ENCODE results near the gene TRIM8.
"Not testable (repeated sequence)": the region's sequence is repeated elsewhere in the genome, so short reads cannot be mapped to it uniquely, and the experiment has no call there.

DNA sequence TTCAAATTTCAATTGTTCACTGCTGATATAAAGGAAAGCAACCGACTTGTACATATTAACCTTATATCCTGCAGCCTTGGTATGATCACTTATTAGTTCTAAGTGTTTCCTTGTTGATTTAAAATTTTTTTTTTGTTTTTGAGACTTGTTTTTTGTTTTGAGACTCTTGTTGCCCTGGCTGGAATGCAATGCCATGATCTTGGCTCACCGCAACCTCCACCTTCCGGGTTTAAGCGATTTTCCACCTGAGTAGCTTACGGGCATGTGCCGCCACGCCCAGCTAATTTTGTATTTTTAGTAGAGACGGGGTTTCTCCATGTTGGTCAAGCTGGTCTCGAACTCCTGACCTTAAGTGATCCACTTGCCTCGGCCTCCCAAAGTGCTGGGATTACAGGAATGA, 51.1 kb downstream of the TRIM8 start:
- TF ChIP-seq, protein P1, sequence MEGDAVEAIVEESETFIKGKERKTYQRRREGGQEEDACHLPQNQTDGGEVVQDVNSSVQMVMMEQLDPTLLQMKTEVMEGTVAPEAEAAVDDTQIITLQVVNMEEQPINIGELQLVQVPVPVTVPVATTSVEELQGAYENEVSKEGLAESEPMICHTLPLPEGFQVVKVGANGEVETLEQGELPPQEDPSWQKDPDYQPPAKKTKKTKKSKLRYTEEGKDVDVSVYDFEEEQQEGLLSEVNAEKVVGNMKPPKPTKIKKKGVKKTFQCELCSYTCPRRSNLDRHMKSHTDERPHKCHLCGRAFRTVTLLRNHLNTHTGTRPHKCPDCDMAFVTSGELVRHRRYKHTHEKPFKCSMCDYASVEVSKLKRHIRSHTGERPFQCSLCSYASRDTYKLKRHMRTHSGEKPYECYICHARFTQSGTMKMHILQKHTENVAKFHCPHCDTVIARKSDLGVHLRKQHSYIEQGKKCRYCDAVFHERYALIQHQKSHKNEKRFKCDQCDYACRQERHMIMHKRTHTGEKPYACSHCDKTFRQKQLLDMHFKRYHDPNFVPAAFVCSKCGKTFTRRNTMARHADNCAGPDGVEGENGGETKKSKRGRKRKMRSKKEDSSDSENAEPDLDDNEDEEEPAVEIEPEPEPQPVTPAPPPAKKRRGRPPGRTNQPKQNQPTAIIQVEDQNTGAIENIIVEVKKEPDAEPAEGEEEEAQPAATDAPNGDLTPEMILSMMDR (IDR thresholded peaks at IDR 0.05): not testable (repeated sequence)
- TF ChIP-seq POLR2A (IDR thresholded peaks at IDR 0.05): not testable (repeated sequence)
